Endometrial microvascular endothelial cells (primary cell): ENCODE data around the gene SIRT1. TPM values are rescaled to one million over a fixed set of nuclear protein-coding genes. Genes with fewer than 3 reads are reported as not detected.
"Not testable (repeated sequence)": the region's sequence is repeated elsewhere in the genome, so short reads cannot be mapped to it uniquely, and the experiment has no call there.

ENCODE experiments used
- in situ Hi-C: cut with HindIII; loops from 2 replicates; pipeline ENCODE4 v1.10.0; 2017; ENCODE audit warnings: low sequenced_read_pairs, low pct_unique_long_range_greater_than_20kb; ENCODE audit errors: inconsistent ontology term
- total RNA-seq: library from RNA; depleted of rRNA; stranded (reverse); fragments of >200 nt; gene quantifications from one replicate; pipeline ENCODE4 v1.2.3, GENCODE V29; 2015; ENCODE audit errors: inconsistent ontology term

The SIRT1 gene
- total RNA-seq, 1 donor from 2014 or later, result 10.2 TPM

- in situ Hi-C loops, result no loop called here
Observed at GRCh38 chr10:67869996-67870395, 14.5 kb upstream of the SIRT1 start.

DNA sequence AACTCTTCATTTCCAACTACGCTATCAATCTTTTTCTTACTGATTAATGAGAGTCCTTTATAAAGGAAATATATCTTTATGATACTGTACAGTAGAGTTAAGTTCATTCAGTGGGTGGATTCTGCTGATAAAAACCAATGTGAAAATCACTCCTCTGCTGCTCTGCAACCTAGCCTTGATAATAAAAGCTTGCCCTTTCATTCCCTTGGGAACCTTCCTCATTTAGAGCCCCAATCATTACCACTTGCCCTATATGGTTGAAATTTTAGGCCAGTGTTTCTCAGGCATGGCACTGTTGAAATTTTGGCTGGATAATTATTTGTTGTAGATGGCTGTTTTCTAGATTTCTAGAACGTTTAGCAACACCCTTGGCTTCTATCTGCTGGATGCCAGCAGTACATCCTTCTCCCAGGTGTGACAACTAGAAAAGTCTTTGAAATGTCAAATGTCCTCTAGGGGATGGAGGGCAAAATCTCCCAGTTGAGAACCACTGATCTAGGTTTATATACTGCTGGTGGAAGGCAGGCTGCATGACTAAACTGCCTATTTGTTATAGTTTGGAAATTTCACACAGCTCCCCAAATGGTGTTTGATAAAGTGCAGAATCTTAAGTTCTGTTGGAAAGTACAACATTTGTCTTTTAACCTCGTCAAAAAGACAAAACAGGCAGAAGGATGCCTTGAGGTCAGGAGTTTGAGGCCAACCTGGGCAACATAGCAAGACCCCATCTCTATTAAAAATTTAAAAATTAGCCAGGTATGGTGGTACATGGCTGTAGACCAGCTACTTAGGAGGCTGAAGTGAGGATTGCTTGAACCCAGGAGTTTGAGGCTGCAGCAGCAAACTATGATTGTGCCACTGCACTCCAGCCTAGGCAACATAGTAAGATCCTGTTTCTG lies 8.9 kb upstream of the SIRT1 start:
- in situ Hi-C loops, result no loop called here

DNA sequence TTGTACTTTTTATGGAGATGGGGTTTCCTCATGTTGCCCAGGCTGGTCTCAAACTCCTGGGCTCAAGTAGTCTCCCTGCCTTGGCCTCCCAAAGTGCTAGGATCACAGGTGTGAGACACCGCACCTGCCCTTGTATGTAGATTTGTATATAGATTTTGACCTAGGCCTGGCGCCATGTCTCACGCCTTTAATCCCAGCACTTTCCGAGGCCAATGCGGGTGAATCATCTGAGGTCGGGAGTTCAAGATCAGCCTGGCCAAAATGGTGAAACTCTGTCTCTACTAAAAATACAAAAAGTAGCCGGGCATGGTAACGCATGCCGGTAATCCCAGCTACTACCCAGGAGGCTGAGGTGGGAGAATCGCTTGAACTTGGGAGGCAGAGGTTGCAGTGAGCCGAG lies 7.0 kb upstream of the SIRT1 start:
- in situ Hi-C loops, result not testable (repeated sequence)

DNA sequence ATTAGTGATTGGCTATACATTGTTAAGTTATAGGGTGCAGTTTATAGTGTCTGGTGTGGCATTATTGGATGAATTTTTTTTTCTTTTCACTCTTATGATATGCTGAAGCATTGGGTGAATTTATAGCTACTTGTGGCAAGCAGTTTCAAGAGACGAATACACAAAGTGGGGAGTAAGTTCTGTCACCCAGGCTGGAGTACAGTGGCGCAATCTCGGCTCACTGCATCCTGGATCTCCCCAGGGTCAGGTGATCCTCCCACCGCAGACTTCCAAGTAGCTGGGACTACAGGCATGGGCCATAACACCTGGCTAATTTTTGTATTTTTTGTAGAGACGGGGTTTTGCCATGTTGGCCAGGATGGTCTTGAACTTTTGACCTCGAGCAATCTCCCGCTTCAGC lies 6.3 kb upstream of the SIRT1 start:
- in situ Hi-C loops, result no loop called here

GRCh38 chr10:67883710-67884312 lies 645 bp upstream of the SIRT1 start:
- in situ Hi-C loops, result no loop called here

GRCh38 chr10:67884842-67885670 lies 600 bp downstream of the SIRT1 start:
- in situ Hi-C loops, result no loop called here

- in situ Hi-C loops, result no loop called here
Observed at GRCh38 chr10:67893637-67894036, 9.2 kb downstream of the SIRT1 start.

- in situ Hi-C loops, result no loop called here
Observed at GRCh38 chr10:67903581-67903980, 19.1 kb downstream of the SIRT1 start.

DNA sequence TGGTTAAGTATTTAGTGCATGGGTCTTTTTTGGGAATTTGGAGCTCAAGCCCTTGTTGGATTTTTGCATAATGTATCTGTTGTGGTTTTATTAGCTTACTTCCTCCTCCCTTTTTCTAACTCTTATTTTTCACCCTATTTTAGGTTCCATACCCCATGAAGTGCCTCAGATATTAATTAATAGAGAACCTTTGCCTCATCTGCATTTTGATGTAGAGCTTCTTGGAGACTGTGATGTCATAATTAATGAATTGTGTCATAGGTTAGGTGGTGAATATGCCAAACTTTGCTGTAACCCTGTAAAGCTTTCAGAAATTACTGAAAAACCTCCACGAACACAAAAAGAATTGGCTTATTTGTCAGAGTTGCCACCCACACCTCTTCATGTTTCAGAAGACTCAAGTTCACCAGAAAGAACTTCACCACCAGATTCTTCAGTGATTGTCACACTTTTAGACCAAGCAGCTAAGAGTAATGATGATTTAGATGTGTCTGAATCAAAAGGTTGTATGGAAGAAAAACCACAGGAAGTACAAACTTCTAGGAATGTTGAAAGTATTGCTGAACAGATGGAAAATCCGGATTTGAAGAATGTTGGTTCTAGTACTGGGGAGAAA lies 28.0 kb downstream of the SIRT1 start:
- in situ Hi-C loops, result no loop called here

DNA sequence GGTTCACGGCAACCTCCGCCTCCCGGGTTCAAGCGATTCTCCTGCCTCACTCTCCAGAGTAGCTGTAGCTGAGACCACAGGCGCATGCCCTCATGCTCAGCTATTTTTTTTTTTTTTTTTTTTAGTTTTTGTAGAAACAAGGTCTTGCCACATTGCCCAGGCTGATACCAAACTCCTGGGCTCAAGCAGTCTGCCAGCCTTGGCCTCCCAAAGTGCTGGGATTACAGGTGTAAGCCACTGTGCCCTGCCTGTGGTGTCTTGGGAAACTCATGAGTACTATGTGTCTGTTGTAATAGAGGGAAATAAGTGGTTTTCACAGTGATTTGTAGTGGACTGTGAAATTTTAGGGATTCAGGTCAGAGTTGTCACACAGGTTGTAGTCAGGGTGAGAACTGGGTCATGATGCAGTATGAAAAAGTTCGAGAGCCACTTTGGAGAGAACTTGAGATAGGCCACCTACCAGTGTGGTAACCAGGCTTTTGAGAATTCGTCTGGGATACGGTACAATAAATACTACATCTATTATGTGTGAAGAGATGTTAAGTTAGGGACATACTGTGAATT lies 30.4 kb downstream of the SIRT1 start:
- in situ Hi-C loops, result no loop called here

DNA sequence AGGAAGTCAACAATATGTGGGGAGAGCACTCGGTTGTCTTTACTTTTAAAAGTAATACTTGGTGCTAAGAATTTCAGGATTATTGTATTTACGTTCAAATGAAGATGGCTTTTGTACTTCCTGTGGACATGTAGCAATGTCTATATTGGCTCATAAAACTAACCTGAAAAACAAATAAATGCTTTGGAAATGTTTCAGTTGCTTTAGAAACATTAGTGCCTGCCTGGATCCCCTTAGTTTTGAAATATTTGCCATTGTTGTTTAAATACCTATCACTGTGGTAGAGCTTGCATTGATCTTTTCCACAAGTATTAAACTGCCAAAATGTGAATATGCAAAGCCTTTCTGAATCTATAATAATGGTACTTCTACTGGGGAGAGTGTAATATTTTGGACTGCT lies 32.7 kb downstream of the SIRT1 start:
- in situ Hi-C loops, result no loop called here

- in situ Hi-C loops, result no loop called here
Observed at GRCh38 chr10:67917679-67918078, 33.2 kb downstream of the SIRT1 start.

GRCh38 chr10:67921065-67921464 lies 36.6 kb downstream of the SIRT1 start:
- in situ Hi-C loops, result no loop called here

DNA sequence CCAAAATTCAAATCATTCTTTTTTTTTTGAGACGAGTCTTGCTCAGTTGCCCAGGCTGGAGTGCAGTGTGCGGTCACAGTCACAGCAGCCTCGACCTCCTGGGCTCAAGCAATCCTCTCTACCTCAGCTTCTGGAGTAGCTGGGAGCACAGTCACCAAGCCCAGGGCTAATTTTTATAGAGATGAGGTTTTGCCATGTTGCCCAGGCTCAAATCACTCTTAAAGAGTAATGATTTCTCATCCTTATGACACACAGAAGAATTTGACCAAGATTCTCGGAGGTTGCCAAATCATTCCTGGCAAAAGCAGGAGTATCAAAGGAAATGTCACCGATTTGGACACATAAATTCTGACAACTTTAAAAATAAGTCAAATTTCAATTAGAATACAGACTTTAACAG lies 39.1 kb downstream of the SIRT1 start:
- in situ Hi-C loops, result no loop called here

GRCh38 chr10:67924136-67924535 lies 39.7 kb downstream of the SIRT1 start:
- in situ Hi-C loops, result no loop called here

GRCh38 chr10:67925449-67926005 lies 41.1 kb downstream of the SIRT1 start:
- in situ Hi-C loops, result no loop called here

- in situ Hi-C loops, result no loop called here
Observed at GRCh38 chr10:67926951-67927350, 42.5 kb downstream of the SIRT1 start.

DNA sequence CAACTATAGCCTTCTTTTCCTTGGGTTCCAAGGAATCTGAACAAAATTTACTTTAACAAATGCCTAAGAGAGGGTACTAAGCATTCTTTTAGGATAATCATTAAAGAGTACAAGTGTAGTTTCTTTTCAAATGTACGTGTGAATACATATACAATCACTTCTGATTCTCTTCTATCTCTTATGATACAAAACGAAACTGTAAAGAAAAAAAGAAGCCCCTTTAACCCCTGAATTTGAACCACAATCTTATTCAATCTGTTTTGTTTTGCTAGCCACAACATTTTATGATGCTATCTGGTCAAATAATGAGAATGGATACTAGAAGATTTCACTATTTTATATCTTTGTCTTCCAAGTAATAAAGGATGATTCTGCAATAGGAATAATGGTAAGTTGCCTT lies 48.7 kb downstream of the SIRT1 start:
- in situ Hi-C loops, result no loop called here

DNA sequence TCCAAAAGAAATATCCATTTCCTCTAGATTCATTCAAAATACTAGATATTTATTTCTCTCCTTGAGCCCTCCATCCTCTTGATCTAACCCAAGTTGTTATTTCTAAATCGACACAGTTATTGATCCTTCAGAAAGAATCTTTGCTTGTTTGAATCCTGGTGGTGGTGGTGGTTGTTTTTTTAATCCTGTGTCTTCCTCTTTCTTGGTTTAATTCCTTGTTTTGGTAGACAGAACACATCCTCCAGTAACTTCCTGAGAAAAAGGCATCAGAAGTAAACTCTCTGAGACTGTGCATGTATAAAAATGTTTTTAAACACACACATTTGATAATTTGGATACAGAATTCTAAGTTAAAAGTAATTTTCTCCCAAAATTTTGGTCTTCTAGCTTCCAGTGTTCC lies 49.9 kb downstream of the SIRT1 start:
- in situ Hi-C loops, result no loop called here
